Ammon's horn (tissue), 1 donor: ENCODE measurements around the gene DDHD1.
A peak's percentile ranks its signal among the peaks of the same experiment; 100 is the strongest.
"Not testable (repeated sequence)": the region's sequence is repeated elsewhere in the genome, so short reads cannot be mapped to it uniquely, and the experiment has no call there.

Experiments
- DNase-seq: peaks from one replicate; pipeline ENCODE4 v3.0.0-alpha.2; 2016; ENCODE audit warnings: low spot score

The DDHD1 gene

GRCh38 chr14:53152887-53153701, at the start of gene DDHD1:
TSS of gene DDHD1 (minus strand) at chr14:53153323. CDS start at chr14:53153098, 225 bp downstream.
- DNase-seq, result peak; percentile 86

DNA sequence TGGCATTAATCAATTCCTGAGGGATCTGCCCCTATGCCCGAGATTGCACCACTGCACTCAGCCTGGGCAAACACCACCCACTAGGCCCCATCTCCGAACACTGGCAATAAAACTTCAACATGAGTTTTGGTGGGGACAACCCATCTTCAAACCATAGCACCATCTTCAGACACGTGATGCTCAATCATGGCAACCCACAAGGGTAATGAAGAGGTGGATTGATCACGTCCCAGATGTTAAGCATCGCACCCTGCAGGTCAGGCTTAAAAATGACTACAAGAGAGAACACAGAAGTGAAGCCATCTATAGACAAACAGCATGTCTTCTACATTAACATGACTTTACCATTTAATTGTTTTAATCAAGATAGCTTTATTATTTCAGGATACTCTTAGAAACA, 42.8 kb upstream of the DDHD1 start:
- DNase-seq, result no peak

DNA sequence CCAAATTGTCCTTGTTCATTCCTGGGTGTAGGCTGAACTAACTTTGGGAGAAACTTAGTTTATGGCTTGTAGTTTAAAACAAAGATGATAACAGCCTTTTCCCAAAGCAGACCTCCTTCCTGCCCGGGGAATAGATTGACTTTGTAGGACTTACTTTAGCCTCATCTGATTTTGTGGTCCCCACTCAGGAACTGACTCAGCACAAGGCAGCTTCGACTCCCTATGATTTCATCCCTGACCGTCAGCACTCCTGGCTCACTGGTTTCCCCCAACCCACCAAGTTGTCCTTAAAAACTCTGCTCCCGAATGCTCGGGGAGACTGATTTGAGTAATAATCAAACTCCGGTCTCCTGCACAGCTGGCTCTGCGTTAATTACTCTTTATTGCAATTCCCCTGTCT, 40.1 kb upstream of the DDHD1 start:
- DNase-seq, result no peak

GRCh38 chr14:53192052-53192760, 39.1 kb upstream of the DDHD1 start:
- DNase-seq, result no peak

DNA sequence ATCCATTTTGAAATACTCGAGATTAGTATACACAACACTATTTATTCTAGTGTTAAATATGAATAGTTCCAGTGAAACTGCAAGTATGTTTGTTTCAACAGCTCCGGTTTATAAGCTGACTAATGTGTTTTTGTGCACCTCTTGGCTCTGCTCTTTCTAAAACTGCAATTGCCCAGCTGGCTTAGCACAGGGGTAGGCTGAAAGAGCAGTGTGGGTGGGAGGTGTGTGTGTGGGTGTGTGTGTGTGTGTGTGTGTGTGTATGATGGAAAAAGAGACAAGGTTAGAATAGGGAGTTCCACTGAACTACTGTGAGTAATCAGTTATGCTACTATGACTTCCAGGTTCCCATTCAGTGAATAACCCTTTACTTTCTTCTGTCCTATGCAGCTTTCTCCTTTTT, 37.8 kb upstream of the DDHD1 start:
- peak; percentile 28 for DNase-seq

- no peak for DNase-seq
Observed at GRCh38 chr14:53187921-53188463, 34.9 kb upstream of the DDHD1 start.

GRCh38 chr14:53186532-53186931, 33.4 kb upstream of the DDHD1 start:
- DNase-seq, result no peak

GRCh38 chr14:53183611-53184010, 30.5 kb upstream of the DDHD1 start:
- DNase-seq, result no peak

DNA sequence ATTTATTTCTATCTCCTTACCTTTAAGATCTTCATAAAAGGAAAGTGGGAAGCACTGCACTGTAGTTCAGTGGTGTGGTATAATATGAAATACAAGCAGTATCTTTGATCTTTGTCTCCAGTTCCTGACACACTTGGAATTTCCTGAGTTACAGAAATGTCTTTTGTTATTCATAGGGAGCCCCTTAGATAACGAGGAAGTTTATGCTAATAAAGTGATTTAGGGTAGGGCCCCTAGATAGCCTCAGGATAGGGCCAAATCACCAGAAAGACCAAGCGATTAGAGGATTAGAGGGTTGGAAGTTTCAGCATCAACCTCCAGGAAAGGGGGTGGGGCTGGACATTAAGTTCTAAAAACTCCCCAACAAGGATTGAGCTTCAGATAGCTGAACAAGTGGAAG, 29.9 kb upstream of the DDHD1 start:
- DNase-seq, result no peak

DNA sequence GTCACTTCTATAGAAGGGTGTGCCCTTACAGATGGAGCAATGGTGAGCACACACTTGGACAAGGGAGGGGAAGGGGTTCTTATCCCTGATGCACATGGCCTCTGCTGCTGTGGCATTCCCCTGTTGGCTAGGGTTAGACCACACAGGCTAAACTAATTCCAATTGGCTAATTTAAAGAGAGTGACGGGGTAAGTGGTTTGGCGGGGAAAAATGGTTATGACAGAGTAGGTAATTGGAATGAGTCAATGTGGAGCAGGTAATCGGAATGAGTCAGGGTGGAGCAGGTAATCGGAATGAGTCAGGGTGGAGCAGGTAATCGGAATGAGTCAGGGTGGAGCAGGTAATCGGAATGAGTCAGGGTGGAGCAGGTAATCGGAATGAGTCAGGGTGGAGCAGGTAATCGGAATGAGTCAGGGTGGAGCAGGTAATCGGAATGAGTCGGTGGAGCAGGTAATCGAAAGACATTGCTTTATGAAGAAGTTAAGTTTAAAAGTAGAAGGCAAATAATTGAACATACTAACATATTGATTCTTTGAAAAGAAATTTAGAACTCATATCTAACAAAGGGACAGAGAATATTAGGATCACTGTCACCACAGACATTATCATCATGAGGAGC, 28.4 kb upstream of the DDHD1 start:
- DNase-seq, result not testable (repeated sequence)

DNA sequence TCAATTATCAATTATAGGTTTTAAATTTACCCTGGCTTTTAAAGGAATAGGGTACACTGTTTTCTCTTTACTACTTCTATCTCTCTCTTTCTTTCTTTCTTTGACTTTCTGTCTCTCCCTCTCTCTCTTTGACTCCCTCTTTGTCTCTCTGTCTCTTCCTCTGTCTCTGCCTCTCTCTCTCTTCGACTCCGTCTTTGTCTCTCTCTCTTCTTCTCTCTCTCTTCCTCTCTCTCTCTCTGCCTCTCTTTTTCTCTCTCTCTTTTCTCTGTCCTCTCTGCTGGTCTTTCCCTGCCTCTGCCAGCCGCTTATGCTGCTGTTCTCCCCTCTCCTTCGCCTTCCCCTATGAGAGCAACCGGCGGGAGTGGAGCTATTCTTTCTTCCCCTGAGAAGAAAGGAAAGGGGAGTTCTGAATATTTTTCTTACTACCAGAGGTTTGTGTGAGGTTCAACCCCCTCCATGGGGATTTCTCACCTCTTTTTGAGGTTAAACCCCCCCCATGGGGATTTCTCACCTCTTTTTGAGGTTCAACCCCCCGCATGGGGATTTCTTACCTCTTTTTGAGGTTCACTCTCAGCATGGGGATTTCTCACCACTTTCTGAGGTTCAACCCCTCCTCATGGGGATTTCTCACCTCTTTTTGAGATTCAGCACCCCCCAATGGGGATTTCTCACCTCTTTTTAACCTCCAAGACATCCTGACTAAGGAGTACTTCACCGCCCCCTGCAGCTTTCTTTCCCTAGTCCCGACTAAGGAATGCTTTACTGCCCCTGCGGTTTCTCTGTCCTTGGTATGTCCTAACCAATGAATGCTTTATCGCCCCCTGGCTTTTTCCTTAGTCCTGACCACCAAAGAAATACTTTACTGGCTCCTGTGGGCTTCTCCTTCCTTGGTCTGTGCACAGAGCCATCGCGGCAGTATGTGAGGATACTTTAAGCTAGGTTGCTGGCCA, 27.4 kb upstream of the DDHD1 start:
- no peak for DNase-seq

- not testable (repeated sequence) for DNase-seq
Observed at GRCh38 chr14:53179486-53180005, 26.4 kb upstream of the DDHD1 start.

GRCh38 chr14:53175375-53175774, 22.3 kb upstream of the DDHD1 start:
- DNase-seq, result no peak

DNA sequence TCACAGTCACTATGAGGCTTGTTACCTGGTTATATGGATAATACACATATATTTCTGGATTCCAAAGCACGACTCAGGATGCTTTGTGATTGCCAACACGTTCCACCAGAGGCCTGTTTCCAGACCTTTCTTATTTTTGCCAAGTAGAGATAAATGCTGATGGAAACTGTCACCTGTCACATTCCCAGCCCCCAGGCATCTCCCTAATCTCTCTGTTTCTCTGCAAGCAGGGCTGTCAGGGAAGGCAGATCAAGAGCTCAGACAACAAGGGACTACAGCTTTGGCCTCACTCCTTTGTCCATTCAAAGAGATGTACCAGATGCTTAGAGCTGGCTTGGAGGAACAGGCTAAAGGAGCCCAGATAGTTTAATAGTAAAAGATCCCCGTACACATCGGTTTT, 21.8 kb upstream of the DDHD1 start:
- DNase-seq, result no peak

DNA sequence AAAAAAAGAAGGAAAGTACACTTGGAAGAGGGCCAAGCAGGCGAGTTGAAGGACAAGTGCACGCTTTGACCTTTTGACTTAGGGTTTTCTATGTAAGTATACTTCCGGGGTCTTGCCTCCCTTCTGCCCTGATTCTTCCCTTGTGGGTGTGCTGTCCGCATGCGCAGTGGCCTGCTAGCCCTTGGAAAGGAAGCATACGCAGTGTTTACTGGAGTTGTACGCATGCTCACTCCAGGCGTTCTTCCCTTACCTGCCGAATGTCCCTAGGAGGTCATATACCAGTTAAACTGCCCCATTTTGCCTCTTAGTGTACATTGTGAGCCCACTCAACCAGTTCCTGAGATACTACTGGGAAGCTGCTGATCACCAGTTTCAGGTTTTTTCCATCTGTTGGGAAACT, 15.7 kb upstream of the DDHD1 start:
- no peak for DNase-seq

- DNase-seq, result no peak
Observed at GRCh38 chr14:53167602-53168328, 14.6 kb upstream of the DDHD1 start.

DNA sequence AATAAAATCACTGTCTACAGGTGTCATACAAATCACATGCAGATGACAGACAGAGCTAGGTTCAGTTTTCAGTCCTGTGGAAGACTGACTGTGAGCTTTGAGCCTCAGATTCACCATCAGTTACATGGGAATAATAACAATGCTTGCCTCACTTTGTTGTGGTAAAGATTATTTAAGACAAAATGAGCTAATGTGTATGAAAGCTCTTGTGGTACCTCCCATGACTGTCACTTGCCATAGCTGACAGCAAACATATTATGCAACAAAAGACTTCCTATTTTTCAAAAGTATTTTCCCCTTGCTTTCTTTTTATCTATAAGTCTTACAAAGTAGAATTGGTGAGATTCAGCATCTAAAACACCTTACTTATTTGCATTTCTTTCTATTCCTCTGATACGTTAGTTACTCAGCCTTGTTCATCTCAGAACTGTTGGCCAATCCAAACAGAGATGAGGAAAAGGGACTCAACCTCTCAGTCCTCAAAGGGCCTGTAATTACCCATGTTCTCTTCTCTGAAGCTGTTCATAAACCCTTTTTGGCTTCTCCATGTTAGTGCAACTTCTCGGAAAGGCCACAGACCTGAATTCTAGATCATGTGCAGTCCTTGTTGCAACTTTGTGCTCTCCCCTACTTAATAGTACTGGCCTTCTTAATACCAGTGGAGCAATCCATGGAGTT, 8.8 kb upstream of the DDHD1 start:
- no peak for DNase-seq

DNA sequence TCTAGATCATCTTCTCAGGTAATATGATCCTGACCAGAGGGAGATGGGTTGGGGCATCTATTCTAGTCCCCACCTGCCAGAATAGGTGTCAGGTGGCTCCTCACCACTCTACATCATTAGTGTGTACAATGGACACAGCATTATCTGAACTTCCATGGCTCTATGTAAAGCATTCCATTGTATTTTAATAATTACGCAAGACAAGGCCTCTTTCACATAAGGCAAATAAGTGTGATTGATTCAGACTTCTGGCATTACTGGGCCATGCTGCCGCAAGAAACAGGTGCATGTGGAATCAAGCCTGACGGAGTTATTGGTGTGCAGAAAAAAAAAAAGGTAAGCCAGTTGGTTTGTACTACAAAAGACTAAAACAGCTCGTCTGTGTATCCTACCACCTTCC, 3.1 kb upstream of the DDHD1 start:
- no peak for DNase-seq

DNA sequence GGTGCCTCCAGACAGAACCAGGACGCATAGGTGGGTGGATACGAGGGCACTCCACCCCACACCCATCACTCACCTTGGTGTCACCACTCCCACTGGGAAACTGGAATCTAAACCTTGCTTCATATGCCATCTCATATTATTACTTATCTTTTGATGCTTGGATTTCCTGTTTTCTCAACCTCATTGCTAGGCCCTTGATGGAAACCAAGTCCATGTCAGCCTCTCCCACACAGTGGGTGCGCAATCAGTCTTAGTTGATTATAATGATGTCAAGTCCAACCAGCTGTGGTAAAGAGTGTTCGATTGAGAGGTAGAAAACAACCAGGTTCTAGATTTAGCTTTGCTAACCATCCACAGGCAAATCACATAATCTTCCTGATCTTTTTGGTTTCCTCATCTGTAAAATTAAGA, 584 bp upstream of the DDHD1 start:
- no peak for DNase-seq
